Activated naive CD8-positive, alpha-beta T cell treated with anti-CD3 and anti-CD28 coated beads, Interleukin-2, amount 50 U/mL, for 16 hours (primary cell): ENCODE results near the gene SLIT2.

Experiments used
- DNase-seq: peaks from one replicate; pipeline ENCODE4 v3.0.0-alpha.2; 2020; ENCODE audit warnings: low read depth, low spot score

The SLIT2 gene

GRCh38 chr4:20251796-20252655 lies at the start of gene SLIT2:
TSS of gene SLIT2 (plus strand) at chr4:20251905. CDS start at chr4:20253816, 1,911 bp downstream.
- no peak for DNase-seq

DNA sequence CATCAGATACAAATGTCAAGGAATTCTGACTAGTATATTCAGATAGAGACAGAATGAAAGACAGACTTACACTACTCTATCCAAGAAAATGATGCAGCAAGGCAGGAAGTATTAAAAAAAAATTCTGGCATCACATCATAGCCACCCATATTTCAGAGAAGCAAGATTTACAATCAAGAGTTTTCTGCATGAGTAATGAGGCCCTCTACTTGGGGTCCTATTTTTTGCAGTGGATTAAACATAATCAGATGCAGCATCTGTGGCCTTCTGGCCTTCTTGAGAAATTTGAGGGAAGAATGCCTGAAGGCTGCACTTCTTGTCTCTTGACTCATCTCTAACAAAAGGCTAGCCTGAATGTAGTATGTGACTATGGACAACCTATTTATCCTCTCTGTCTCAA lies 48.2 kb upstream of the SLIT2 start:
- no peak for DNase-seq

DNA sequence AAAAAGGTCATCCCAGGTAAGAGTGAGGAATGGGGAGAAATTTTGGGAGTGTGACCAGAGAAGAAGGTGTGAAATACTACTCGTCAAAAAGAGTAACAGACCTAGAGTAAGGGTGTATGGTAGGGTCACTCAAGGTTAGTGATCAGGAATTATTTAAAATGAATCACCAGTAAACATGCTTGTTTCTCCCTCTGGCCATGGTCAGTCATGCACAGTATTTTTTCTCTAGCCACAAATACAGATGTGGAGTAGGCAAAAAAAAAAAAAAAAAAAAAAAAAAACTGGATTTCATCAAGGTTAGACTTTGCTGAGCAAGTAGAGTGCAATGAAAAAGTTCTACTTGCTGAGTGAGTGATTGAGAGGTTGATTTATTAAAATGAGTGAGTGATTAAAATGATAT lies 34.2 kb upstream of the SLIT2 start:
- DNase-seq = no peak

GRCh38 chr4:20217951-20218350 lies 33.8 kb upstream of the SLIT2 start:
- DNase-seq = no peak

- no peak for DNase-seq
These were observed 32.2 kb upstream of the SLIT2 start for GRCh38 chr4:20219521-20219920.

DNA sequence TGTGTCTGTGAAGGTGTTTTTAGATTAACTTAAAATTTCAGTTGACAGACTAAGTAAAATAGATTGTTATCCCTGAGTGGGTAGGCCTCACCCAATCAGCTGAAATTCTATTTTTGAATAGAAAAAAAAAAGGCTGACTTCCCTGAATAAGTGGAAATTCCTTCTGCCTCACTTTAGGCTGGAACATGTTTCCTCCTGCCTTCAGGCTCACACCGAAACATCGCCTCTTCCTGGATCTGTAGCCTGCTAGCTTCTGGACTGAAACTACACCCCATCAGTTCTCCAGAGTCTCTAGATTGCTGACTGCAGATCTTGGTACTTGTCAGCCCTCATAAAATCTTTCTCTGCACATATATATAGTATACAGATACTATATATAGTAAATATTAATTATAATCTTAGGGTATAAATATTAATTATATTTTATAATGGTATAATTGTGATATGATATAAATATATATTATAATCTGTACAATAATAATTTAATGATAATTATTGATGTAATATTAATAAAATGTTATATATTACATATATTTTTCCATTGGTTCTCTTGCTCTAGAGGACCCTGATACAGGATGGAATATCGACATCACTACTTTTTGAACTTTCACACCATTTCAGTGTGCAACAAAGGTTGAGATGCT lies 13.7 kb upstream of the SLIT2 start:
- DNase-seq = no peak

- no peak for DNase-seq
These were observed 3.5 kb upstream of the SLIT2 start for GRCh38 chr4:20248155-20248558.

- no peak for DNase-seq
These were observed 2.4 kb upstream of the SLIT2 start for GRCh38 chr4:20249333-20249732.

- no peak for DNase-seq
These were observed 492 bp upstream of the SLIT2 start for GRCh38 chr4:20251031-20251795.

GRCh38 chr4:20252656-20253282 lies 1.1 kb downstream of the SLIT2 start:
- no peak for DNase-seq

GRCh38 chr4:20253283-20253734 lies 1.6 kb downstream of the SLIT2 start:
- no peak for DNase-seq

DNA sequence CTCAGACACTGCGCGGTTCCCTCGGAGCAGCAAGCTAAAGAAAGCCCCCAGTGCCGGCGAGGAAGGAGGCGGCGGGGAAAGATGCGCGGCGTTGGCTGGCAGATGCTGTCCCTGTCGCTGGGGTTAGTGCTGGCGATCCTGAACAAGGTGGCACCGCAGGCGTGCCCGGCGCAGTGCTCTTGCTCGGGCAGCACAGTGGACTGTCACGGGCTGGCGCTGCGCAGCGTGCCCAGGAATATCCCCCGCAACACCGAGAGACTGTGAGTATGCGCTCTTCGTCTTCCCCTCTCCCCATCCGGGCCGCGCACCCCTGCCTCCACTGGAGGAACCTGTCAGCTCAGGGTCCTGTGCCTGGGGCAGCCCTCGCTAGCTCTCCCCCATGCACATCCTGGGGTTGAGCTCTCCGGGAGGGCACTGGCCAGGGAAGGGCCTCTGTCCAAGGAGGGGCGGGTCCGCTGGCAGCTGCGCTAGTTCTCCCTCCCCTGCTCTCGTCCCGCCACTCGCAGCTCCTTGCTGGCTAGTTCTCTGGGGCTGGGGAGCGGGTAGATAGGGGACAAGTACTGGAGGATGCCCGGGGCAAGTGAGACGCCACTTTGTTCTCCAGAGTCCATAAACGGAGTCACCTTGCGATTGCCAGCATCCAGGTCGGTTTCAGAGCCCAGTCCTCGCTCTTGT lies 2.2 kb downstream of the SLIT2 start:
- no peak for DNase-seq

DNA sequence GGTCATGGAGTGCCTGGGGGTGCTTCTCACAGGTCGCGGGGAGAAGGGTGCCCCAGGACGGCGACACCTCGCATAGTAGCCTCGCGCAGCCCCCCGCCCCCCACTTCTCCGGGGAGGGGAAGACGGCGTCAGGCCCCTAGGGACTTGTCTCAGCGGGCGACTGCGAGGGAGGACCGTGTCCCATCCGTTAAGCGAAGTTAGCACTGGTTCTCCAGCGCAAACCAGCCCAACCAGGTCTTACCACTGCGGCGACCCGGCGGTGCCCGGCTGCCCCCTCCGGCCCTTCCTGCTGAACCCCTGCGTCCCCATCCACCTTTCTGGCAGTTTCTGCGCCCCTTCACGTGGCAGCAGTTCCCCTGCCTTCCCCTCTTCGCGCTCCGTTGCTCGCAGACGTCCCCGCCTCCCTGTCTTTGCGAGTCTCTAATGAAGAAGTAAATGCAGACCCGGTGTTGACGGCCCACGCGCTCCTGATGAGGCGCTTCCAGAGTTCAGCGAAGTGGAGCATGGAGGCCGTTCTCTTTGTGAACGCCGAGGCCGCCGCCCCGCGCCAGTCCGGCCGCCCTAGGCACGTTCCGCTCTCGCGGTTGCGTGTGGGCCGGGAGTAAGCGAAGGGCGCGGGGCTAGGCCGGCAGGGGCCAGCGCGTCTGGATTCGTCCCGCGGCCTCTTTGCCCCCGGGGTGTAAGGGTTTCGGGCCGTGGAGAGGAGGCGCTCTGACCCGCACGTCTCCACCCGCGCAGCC lies 3.0 kb downstream of the SLIT2 start:
- DNase-seq = no peak

DNA sequence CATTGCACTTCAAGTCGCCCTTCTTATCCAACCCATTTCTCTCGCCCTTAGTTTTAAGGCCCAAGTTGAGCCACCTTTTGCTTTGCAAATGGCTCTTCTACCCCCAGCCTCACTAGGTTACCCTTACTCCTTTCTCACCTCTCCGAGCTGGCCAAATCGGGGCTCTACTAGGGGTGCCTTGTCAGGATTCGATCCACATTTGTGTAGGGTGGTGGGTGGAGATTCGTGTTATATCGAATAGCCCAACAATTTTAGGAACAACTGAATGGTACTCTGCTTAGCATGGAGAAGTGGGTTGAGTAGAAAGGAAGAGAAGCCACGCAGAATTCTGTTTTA lies 3.5 kb downstream of the SLIT2 start:
- no peak for DNase-seq

- no peak for DNase-seq
These were observed 4.1 kb downstream of the SLIT2 start for GRCh38 chr4:20255823-20256222.

DNA sequence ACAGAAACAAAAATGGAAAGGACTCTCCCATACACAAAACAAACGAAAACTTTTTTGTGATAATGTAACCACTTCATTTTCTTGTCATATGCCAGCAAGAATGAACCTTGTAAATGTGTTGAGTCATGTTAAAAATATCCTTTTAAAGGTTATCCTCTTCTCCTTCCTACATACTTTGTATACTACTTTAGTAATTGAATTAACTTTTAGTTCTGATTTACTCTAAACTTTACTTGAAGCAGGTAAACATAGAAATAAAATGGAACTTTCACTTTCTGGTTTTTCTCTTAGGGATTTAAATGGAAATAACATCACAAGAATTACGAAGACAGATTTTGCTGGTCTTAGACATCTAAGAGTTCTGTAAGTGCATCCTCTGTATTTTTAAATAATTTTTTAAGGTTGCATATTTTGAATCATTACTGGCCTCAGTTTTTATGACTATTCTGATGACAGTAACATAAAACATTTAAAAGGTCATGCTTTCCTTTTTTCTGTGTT lies 4.7 kb downstream of the SLIT2 start:
- no peak for DNase-seq

DNA sequence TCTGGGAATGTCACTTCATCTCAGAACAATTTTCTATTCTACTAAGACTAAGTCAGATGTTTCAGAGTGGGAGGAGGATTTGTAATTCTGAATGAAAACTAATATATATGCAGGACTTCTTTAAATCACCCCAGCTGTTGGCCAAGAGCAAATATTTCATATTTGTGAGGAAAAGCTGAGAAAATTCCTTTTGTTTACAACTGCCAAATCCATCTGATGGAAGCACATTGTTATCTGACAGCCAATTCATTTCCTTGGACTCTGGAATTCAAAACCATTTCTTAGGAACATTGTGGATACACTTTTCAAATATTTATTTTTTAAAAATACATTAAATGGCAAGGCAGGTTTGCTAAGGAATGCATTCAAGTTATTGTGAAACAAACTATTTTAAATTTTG lies 8.0 kb downstream of the SLIT2 start:
- DNase-seq = no peak

GRCh38 chr4:20260821-20261220 lies 9.1 kb downstream of the SLIT2 start:
- no peak for DNase-seq

DNA sequence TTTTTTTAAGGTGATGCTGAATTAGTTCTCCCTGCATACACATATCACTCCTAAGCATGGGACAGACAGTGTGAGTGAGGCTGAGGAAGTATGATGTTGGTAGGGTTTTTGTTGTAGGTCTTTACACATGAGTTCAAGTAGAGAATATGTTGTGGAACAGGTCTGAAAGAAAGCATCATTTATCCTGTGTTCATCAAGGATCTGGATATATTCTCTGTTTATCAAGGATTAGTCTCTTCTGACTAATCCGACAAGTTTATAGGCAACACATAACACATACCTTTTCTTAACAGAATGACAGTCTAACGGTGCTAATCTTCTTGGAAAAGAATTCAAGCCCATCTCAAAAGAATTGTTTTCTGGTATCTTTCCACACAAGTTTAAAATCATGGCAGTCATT lies 10.5 kb downstream of the SLIT2 start:
- no peak for DNase-seq

- DNase-seq = no peak
These were observed 13.0 kb downstream of the SLIT2 start for GRCh38 chr4:20264688-20265087.

DNA sequence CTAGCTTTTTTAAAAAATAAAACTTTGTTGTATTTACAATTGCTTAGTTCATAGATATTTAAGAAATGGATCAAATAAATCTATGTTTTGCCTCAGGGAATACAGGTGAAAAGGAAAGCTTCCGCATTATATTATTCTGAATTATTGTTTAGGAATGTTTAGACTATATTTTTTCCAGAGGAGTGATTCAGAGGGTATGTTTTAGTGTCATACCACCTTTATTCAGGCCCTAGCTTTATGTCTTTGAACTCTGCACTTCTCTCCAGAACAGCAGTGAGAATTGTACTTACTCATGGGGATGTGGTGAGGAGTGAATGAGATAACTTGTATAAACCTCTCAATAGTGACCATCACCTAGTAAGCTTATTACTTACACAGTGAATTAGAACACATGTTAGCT lies 14.0 kb downstream of the SLIT2 start:
- DNase-seq = no peak
